ENCODE measurements around the gene LAMA5.

LAMA5 gene

GRCh38 chr20:62367136-62367632, at the start of gene LAMA5:
Gene LAMA5, minus strand, starts transcription at chr20:62367312. Its CDS starts 67 bp downstream, at chr20:62367245.
- DNase-seq: no peak

DNA sequence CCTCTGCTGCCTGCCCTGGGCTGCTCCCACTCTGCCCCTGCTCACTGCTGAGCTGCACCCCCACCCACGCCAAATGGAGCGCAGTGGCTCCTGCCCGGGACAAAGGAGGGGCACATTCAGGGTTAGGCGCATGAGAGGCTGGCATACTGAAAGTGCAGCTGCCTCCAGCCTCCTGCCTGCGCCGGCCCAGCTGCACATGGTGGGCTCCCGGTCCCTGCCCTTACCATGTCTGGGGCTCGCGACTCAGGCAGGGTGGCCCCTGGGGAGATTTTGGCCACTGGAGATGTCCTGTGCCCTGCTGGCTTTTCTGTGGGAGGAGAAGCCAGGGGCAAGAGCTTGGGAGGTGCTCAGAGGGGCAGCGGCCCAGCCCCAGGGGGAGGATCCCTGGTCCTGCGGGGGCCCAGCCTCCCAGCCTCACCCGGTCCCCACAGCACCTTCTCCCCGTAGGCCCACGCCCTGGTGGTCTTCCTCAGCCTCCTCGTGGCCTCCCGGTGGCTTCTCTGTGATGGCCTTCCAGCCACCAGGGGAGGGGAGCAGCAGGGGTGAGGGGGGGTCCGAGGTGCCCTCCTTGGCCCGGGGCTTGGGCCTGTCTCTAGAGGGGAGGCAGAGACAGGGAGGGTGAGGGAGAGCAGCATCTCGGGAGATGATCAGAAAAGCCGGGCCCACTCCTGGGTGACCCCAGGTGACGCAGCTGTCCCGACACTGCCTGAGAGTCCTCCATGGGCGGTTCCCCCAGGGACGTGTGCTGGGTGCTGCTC, 48.4 kb upstream of the LAMA5 start:
- no peak for DNase-seq

DNA sequence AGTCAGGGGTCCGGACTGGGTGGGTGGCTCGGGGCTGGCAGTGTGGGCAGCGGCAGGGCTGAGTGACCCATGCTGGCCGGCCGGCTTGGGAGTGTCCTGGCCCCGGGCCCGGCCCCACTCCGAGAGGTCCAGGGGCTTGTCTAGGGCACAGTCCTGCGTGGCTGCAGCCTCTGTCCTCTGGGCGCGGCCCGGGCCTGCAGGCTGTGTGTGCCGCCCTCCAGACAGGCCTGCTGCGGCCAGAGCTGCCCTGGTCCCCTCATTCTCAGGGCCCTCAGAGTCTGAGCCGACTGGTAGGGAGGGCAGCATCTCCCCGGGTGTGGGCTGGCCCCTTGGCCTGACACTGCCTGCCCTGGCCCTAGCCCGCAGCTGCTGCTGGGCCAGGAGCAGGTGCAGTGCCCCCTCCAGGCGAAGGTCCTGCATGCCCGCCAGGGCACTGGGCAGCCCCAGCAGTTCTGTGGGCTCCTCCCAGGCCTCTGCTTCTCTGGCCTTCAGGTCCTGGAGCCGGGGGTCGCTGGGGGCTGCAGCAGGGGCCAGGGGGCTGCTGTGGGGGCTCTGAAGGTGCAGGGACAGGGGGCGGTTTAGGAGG, 46.9 kb upstream of the LAMA5 start:
- no peak for DNase-seq

DNA sequence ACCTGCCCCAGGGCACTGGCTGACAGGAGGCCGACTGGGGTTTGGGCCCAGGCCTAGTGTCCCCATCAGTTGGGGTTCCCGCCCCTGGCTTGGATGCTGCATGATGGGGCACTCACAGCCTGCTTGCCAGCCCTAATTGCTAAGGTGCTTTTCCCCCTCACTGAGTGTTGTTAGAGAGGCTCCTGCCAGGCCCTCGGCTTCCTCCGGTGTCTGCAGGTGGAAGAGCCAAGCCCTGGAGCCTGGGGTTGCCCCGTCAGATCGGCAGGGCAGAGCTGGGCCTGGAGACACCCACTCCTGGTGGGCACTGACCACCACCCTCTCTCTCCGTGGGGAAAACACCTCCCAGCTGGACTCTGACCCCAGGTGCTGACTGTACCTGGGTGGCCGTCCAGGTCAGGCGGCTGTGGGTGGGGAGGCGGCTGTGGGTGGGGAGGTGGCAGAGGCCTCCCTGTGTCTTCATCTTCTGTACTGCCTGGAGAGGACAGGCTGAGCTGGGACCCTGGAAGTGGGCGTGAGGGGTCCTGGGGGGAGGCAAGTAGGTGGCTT, 46.0 kb upstream of the LAMA5 start:
- DNase-seq: no peak

- DNase-seq: no peak
Measured at GRCh38 chr20:62412194-62413024, 45.3 kb upstream of the LAMA5 start.

DNA sequence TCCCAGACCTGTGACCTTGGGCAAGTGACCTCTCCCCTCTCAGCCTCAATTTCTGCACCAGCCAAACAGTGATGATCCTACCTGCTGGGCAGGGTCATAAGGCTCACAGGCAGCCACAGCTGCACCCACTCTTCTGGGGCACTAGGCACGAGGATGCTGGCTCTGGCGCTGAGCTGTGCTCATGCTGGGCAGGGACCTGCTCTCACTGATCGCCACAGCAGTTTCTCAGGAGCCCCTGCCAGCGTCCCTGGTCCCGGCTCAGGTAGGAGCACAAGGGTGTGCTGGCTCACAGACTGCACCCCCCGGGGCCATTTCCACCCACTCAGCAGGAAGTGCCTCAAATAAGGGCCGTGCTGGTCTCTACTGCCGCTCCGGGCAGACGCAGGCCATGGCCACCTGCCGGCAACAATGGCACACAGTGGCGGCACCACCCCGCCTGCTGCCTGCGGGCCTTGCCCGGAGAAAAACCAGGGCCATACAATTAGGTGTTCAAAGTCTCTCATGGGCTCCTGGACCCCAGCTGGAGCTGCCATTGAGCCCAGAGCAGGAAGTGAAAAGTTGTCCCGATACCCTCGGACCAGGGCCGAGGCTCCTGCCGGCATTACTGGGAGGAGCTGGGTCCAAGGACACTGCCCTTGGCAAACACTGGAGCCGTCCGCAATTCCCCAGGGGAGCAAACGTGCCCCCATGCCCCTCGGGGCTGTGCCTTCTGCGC, 44.5 kb upstream of the LAMA5 start:
- DNase-seq: no peak

GRCh38 chr20:62410746-62411478, 43.8 kb upstream of the LAMA5 start:
- no peak for DNase-seq

- peak; percentile 22 for DNase-seq
Measured at GRCh38 chr20:62409931-62410745, 43.0 kb upstream of the LAMA5 start.

DNA sequence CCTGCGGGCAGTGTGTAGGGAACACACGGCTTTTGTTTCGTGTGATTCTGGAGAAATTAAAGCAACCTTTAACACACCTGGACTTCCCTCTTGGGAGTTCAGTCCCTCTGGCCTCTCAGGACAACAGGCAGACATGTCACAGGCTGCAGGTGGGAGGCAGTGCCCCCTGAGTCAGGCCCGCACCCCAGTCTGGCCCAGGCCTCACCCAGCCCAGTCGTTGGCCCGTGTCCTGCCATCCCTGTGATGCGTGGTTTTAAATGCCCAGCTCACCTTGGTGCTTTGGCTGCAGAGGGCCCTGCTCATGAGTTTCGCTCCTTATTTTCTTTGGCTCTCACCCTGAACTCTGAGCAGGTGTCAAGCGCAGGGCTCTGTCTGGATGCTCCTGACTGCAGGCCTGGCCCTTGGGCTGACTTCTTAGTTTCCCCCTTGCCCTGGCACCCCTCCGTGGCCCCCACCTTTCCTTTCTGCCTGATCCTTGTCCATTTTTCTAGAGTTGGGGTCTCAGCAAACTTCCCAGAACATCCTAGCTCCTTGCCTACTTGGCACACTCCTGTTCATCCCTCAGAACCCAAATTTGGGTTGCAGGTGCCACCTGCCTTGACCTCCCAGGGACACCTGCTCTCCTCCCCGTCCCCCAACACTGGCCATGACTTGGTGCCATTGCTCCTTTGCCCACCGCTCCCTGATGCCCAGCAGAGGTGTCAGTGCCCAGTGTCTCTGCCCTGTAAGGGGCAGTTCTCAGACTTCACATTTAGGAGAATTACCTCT, 42.2 kb upstream of the LAMA5 start:
- no peak for DNase-seq

DNA sequence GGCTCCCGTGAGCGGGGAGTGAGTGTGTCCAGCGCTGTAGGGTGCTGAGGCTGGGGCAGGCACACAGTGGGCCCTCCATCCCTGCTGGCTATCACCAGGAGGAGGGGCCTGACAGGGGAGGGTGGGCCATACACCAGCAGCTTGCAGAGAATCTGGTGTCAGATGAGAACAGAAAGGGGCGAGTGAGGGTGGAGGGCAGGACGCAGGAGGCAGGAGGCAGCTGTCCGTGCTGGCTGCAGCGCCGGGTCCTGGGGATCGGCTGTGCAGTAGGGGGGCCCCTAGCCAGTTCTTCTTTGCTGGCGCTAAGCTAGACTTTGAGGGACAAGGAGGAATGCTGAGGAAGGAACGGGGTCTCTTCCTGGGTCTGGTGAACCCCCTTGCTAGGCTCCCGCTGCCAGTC, 41.5 kb upstream of the LAMA5 start:
- DNase-seq: no peak

DNA sequence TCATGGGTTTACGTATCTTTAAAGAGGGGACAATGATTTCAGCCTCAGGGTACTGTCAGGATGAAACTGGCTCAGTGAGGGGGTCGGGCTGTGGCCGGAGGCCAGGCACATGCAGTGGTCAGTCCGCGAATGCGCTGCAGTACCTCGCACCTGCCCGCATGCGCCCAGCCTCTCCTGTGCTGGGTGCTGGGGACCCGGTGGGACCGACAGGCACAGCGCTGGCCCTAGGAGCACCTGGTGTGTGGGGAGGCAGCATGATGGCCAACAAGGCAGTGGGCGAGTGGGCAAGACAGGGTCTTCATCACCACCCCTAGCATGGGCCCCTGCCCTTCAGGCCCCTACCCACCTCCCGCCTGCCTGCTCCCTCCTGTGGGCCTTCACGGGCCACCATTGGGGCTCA, 40.9 kb upstream of the LAMA5 start:
- no peak for DNase-seq

DNA sequence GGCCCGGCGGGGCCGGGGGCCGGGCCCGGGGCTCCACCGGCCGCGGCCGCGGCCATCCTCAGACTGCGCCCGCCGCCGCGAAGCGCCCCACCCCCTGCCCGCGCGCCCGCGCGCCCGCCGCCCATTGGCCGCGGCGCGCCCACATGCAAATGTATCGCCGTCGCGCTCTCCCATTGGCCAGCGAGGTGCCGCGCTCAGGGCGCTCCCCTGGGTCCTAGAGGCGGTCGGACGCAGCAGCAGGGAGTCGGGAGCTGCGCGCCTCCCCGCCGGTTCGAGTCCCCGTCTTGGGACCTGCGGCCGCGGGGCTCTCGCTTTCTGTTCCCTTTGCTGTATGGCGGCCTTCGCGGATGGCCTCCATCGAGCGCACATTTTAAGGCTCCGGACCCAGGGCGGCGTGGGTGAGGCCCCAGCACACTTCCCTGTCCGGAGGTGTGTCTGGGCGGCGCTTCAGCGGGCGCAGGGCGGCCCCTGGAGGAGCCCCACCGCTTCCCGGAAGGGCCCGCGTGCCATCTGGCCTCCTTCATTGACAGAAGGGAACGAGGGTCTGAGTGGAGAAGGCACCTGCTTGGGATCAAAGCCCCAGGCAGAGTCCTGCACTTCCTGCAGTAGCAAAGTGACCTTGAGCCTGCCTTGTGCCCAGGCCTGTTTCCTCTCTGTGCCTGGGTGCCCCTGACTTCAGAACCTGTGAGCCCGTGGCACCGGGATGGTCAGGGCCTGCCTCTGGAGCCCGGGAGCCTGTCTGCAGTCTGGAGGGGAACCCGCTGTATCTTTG, 40.3 kb upstream of the LAMA5 start, which contains the start of gene CABLES2:
CABLES2 (minus strand) TSS at position 65 of the 772 bp plus-strand sequence; CDS start at position 56, 9 bp downstream.
- DNase-seq: peak; percentile 93

GRCh38 chr20:62406635-62407176, 39.6 kb upstream of the LAMA5 start:
- DNase-seq: no peak

DNA sequence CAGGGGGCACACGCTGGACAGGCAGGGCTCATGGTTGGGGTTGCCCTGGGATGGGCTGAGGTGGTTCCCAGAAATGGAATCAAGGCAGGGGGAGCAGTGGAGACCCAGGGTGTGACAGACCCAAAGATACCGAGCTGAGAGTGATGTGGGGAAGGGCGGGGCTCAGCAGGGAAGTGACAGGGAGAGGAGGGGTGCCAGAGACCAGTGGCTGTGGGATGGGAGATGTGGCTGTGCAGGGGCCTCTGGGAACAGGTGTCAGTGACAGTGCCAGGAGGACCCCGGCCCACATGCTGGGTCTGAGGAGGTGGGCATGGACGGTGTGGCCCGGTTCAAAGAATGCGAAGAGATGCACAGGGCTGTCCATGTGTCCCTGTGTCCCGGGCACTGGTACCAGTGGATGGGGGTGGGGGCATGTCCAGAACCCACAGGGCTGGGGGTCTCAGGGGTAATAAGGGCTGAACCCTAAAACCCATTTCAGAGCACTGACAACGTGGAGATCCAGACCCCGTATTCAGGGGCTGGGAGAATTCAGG, 38.9 kb upstream of the LAMA5 start:
- DNase-seq: no peak

GRCh38 chr20:62405108-62405980, 38.2 kb upstream of the LAMA5 start:
- DNase-seq: peak; percentile 59

DNA sequence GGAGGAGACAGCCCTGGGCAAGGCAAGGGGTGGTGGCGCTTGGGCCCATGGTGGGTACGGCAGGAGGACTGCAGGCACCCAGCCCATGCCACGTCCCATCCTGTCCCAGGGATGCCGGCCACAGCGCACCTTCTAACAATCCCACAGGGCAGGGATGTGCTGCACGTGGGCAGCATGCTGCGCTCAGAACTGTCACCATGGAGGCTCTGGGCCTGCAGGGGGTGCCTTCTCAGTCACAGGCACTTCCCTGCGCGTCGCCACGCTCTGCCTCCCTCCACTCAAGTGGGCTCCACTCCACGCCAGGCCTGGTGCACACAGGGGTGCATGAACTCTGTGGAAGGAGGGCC, 37.6 kb upstream of the LAMA5 start:
- no peak for DNase-seq

GRCh38 chr20:62404112-62404665, 37.1 kb upstream of the LAMA5 start:
- DNase-seq: no peak

All from EL (cell line).